ENCODE measurements around the gene NSDHL. TPM values are rescaled to one million over a fixed set of nuclear protein-coding genes. Genes with fewer than 3 reads are reported as not detected.

NSDHL gene
- total RNA-seq, 1 donor from 2014 or later, result 8.8 TPM

DNA sequence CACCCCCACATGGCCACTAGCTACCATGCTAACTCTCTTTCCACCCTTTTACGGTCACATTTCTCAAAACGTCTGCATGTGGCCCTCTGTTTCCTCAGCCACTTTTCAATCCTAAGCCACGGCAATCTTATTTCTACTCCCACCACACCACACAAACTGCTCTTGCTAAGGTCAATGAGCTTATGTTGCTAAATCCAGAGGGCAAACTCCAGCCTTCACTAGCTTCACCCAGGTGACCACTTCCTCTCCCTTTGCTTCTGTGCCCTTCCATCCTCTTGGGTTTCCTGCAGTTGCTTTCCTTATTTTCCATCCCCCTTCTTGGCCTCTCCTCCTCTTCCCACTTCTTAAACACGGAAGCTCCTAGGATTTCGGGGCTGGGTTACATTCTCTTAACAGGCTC, 16.8 kb upstream of the NSDHL start:
- Histone ChIP-seq H3K4me1 (no peaks in the 10 kb centered on the region), H3K36me3 (no peaks in the 10 kb centered on the region), H3K9me3 (no peaks in the 10 kb centered on the region), H3K27ac (no peak overlapping the region), H3K27me3 (no peaks in the 10 kb centered on the region), H3K4me3 (no peak overlapping the region)
- no peak for TF ChIP-seq CTCF (IDR thresholded peaks at IDR 0.05)
- DNase-seq (ENCODE audit: low spot score in 2 of 2), result no peak
- intact Hi-C loops (cut with DNase I), result no loop called here

DNA sequence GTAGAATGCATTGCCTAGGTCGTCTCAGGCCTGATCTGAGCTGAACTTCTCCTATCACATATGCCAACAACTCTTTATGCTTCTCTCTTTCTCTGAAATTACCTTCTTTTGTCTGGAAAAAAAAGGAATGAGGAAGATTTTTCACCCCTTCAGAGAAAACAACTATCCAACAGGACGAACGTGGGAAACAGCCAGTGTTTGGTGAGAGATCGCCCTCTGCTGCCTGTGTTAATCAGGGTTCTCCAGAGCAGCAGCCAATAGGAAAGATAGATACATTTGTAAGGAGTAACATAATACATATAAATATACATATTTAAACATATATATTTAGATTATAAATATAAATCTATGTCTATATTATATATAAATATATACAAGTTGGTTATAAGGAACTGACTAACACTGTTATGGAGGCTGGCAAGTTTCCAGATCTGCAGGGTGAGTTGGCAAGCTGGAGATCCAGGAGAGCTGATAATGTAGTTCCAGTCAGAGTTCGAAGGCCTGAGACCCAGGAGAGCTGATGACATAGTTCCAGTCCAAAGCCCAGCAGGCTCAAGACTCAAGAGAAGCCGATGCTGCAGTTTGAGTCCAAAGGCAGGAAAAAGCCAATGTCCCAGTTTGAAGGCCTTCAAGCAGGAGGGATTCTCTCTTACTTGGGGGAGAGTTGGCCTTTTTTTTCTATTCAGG, 13.6 kb upstream of the NSDHL start:
- TF ChIP-seq CTCF (IDR thresholded peaks at IDR 0.05), result no peak
- H3K4me1 ChIP-seq, result no peaks in the 10 kb centered on the region
- no peak overlapping the region for H3K4me3 ChIP-seq
- no peak for DNase-seq (ENCODE audit: low spot score in 2 of 2)
- no peaks in the 10 kb centered on the region for H3K9me3 ChIP-seq
- no peaks in the 10 kb centered on the region for H3K36me3 ChIP-seq
- intact Hi-C loops (cut with DNase I), result no loop called here
- no peak overlapping the region for H3K27ac ChIP-seq
- no peaks in the 10 kb centered on the region for H3K27me3 ChIP-seq

GRCh38 chrX:152818356-152818755, 12.5 kb upstream of the NSDHL start:
- H3K4me3 ChIP-seq, result no peak overlapping the region
- TF ChIP-seq CTCF (IDR thresholded peaks at IDR 0.05), result no peak
- no peak for DNase-seq (ENCODE audit: low spot score in 2 of 2)
- H3K4me1 ChIP-seq, result no peaks in the 10 kb centered on the region
- intact Hi-C loops (cut with DNase I), result no loop called here
- H3K27me3 ChIP-seq, result no peaks in the 10 kb centered on the region
- H3K9me3 ChIP-seq, result no peaks in the 10 kb centered on the region
- H3K27ac ChIP-seq, result no peak overlapping the region
- H3K36me3 ChIP-seq, result no peaks in the 10 kb centered on the region

DNA sequence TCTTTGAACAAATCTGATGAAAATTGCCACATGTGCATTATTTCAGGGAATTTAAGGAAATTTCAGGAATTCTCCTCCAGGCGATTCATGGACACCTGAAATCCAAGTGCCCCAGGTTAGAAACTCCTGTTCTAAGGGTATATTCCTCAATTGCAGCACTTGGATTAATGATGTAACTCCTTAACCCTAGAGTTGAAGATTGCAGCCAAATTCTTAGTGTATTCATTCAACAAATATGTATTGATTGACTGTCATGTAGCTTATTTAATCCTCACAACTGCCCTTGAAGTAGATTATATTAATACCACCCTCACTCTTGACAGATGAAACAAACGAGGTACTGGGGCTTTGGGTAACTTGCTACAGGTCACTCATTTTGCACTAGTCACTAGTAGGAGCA, 11.6 kb upstream of the NSDHL start:
- no peak for TF ChIP-seq CTCF (IDR thresholded peaks at IDR 0.05)
- H3K36me3 ChIP-seq, result no peaks in the 10 kb centered on the region
- DNase-seq (ENCODE audit: low spot score in 2 of 2), result no peak
- no peaks in the 10 kb centered on the region for H3K9me3 ChIP-seq
- no peaks in the 10 kb centered on the region for H3K27me3 ChIP-seq
- no peaks in the 10 kb centered on the region for H3K4me1 ChIP-seq
- intact Hi-C loops (cut with DNase I), result no loop called here
- no peak overlapping the region for H3K27ac ChIP-seq
- no peak overlapping the region for H3K4me3 ChIP-seq

DNA sequence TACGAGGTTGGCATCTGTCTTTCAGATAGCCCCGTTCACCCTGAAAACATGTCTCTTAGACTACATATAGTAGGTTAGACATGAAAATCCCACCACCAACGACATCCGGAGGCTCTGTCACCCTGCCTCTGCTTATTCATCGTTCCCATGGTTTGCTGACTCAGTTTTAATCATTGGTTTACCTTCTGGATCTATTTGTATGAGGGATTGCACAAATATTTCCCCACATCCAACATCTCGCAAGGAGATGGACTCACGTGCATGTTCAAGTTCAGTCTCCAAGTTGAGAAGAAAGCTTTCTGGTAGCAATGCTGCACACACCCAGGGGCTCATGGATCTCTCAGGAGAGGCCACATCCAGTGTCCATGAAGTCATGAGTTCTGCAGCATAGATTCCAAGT, 11.1 kb upstream of the NSDHL start:
- Histone ChIP-seq H3K36me3 (no peaks in the 10 kb centered on the region), H3K27ac (no peak overlapping the region), H3K4me3 (no peak overlapping the region), H3K27me3 (no peaks in the 10 kb centered on the region), H3K4me1 (no peaks in the 10 kb centered on the region), H3K9me3 (no peaks in the 10 kb centered on the region)
- intact Hi-C loops (cut with DNase I), result no loop called here
- DNase-seq (ENCODE audit: low spot score in 2 of 2), result no peak
- no peak for TF ChIP-seq CTCF (IDR thresholded peaks at IDR 0.05)
